NCI-H774 (cell line): ENCODE data around the gene ACSL6.

Source experiments
- DNase-seq: peaks from one replicate; lab custom pipeline; 2025; lab: John Stamatoyannopoulos, UW

ACSL6 gene

DNA sequence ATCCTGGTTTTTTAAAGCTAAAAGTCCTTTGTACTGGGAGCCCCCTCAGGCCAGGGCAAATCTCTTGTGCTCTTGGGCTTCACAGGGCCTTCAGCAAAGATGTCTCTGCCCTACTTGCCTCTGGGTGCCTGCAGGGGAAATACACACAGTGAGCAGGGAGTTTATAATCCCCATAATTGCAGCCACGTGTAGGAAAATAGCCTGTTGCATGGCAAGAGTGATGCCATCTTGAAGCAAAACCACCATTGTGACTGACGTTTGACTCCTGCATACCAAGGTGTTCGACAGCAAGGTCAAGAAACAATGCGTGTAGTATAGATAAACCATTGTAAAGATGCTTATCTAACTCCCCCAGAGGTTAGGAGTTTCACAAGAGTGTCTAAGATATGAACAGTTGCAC lies 37.6 kb upstream of the ACSL6 start:
- no peak for DNase-seq

DNA sequence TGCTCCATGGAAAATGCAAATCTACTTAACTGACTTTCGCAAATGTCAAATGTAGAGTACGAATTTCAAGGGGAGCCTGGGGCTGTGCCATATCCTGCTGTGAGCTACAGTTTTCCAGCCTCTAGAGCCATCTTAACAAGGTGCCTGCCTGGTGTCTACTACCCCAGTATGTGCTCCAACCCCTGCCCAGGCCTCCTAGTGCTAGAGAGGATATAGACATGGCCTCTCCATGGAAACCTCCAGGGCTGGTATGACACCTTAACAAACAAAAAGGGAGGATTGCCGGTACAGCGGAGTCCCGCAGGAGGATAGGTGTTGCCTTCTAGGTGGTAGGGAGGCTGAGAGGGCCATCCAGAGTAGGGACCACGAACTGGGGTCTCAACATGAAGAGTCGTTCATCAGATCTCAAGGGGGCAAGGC lies 35.4 kb upstream of the ACSL6 start:
- no peak for DNase-seq

DNA sequence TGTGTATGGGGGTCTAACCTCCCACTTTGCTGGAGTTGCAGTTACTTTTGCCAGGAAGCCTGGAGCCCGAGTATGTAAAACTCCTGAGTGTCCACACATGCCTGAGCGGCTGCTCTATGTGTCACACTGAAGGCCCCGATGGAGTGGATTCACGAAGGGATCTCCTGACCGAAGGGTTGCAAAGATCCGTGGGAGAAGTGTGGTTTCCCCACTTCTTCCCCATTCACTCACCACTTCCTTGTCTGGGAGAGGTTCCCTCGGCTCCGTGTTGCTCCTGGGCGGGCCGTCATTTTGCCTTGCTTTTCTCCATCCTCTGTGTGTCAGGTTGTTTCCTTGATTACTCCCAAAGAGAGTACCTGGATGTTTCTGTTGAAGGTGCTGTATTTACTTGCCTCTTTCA lies 32.7 kb upstream of the ACSL6 start:
- no peak for DNase-seq

DNA sequence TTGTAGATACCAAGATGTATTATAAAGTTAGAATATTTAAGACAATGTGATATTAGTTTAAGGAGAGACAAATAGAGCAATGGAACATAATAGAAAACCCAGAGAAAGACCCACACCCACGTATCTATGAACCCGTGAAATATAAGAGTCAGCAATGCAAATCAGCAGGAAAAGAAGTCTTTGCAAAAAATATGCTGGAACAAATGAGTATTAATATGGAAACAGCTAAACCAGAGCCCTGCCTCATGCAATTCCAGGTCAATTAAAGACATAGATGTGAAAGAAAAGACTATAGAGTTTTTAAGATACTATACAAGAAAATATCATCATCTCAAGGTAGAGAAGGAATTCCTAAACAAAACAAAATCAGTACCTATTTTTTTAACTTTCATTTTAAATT lies 25.9 kb upstream of the ACSL6 start:
- no peak for DNase-seq

DNA sequence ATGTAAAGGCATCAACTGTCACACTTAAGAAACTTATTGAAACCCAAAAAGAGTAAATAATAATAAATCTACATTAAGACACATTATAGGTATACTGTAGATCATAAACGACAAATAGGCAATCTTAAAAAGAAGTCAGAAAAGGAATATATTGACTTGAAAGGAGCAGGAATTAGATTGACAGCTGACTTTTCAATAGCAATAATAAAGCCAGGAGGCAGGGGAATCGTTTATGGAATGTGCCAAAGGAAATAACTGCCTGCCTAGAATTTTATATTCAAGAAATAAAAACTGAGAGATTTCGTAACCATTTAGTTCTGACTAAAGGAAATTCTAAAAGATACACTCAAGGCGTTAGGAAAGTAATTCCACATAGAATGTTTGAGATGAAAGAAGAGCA lies 21.7 kb upstream of the ACSL6 start:
- DNase-seq: no peak

DNA sequence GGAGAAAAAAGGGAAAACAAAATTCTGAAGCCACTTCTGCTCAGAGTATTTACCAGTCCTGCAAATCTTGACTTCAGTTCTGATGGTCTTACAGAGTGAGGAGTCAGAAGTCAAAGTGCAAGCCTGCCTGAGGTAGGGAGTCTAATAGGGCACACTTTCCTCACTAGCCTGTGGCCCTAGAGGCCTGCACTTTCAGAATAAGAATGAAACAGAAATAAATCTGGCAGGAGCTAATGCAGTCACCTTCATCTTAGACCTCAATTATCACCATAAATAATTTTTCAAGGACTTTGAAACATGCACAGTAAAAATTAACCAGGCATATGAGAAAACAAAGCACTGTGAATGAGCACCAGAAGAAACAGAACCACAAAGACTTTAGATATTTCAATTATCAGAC lies 20.7 kb upstream of the ACSL6 start:
- no peak for DNase-seq

DNA sequence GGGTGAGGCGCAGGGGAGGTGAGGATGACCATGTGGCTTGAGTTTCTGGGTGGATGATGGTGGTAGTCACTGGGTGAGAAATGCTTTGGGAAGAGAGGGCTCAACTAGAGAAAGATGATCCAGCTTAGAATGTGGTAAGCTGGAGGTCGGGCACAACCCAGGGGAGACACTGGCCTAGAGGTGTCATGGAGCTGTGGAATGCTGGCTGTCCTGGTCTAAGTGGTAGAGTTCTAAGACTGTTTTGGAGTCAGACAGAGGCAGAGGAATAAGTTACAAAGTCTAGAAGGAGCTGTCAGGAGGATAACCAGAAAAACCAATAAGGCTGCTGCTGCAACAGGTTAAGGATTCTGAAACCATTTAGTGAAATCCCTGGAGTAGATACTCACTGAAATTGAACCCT lies 19.2 kb upstream of the ACSL6 start:
- DNase-seq: no peak

DNA sequence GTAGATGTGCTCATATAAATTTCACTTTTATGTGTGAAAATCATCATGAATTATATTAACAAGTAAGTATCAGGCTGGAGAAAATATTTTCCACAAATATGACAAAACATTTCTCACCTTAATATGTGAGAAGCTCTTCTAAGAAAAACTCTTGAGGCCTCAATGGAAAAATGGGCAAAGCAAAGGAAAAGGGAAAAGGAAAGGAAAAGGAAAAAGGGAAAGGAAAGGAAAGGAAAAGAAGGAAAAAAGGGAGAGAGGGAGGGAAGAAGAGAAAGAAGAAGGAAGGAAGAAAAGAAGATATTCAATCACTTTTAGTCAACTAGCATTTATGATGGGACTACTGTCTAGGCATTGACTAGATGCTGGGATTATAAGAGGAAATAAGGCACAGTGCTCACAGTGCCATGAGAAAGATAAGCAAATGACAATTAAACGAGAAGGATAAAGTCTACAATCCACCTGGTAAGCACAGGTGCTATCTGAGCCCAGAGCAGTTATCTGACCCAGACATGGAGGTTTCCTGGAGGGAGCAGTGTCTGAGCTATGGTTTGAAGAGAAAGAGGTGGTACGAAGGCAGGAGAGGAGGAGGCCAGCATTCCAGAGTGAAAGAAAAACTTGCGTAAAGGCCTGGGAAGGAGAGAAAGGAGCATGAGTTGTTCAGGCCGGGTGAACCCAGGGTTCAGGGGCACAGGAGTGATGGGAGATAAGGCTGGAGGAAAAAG lies 18.3 kb upstream of the ACSL6 start:
- DNase-seq: no peak

DNA sequence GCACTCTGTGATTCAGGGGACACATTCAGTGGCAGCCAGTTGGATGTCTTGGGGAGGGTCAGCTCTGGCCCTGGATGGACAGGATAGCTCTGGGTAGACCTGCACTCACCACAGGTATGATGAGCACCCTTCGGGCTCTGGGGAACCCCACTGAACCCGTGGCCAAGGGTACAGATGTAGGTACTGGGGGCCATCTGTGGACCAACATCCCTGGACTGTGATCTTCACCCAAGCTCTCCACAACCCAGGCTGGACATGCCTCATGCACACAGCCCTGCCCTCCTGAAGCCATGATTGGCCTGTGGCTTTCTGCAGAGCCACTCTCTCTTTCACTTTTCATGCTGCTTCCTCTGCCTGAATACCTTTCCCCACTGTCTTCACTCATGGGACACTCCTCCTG lies 15.6 kb upstream of the ACSL6 start:
- DNase-seq: no peak

DNA sequence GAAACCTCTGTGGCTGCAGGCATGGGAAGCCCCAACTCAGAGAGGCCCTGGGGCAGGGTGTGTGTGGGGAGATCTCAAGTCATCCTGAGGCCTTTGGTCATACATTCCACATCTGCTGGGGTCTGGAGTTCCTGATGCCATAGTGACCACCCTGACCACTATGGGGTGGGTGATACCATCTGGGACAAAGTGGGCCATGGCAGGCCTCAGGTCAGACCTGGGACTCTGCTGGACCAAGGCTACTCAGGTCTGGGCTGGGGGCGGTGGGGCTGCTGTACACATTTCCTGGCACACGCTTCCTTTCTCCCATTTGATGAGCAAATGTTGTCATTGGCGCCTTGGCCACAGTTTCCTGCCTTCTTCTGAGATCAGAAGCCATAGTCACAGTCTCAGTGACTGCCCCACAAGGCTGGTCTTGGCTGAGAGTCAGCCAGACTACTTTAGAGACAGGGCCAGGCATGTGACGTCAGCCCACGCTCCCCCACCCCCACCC lies 15.1 kb upstream of the ACSL6 start:
- no peak for DNase-seq

DNA sequence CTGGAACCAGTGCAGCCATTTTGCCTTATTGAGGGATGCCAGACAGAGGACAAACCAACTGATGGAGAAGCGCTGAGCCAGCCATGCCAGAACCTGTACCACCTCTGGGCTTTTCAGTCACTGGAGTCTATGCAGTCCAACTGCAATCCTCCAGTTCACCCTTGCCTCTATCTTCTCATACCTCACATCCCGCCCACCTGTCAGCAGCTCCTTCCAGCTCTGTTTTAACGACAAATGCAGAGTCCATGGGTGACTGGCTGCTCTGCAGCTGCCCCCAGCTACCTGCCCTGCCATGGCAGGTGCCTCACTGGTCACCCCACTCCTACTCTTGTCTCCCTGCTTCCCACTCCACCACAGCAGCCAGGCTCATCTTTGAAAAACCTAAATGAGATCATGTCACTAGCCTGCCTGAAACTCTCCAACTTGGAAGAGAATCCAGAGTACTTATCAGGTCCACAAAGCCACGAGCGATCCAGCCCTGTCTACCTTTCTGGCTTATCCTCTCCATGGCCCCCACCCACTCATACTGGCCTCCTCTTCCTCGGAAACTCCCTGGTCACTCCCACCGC lies 14.0 kb upstream of the ACSL6 start:
- no peak for DNase-seq

DNA sequence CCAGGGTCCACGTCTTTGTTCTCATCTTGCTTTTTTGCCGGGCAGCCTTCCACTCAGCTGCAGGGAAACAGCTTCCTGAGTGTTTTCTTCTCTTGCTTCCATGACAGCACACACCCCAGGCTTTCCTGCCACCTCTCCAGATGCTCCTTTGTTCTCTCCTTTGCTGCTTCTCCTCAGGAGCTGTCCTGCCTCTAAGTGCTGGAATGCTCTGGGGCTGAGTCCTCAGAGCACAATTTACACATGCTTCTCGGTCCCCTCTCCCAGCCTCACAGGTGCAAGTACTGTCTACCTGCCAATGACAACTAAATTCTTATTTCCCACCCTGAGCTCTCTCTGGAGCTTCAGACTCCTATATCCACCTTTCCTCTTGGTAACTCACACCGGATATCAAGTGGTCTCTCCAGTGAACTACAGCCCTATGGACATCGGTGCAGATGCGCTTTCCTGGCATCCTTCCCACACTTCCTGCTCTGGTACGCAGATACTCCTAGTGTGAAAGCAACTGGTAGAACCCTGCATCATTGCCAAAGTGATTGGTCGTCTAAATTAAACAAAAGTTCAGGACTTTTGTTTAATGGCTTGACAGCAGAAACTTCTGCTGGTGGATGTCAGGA lies 13.4 kb upstream of the ACSL6 start:
- DNase-seq: no peak

DNA sequence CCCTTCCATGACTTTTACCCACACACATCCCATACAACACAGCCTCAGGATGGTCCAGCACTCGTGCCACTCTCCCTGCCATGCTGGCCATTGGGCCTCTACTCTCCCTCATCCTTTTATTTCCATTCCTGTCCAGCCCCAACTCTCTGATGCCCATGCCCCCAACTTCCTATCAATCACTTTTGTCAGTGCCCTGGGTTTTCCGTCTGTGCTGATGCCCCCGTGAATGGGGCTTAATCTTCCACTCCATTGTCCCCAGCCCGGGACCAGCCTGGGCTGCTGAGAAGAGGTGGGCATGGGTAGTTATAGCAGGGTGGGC lies 12.6 kb upstream of the ACSL6 start:
- no peak for DNase-seq

DNA sequence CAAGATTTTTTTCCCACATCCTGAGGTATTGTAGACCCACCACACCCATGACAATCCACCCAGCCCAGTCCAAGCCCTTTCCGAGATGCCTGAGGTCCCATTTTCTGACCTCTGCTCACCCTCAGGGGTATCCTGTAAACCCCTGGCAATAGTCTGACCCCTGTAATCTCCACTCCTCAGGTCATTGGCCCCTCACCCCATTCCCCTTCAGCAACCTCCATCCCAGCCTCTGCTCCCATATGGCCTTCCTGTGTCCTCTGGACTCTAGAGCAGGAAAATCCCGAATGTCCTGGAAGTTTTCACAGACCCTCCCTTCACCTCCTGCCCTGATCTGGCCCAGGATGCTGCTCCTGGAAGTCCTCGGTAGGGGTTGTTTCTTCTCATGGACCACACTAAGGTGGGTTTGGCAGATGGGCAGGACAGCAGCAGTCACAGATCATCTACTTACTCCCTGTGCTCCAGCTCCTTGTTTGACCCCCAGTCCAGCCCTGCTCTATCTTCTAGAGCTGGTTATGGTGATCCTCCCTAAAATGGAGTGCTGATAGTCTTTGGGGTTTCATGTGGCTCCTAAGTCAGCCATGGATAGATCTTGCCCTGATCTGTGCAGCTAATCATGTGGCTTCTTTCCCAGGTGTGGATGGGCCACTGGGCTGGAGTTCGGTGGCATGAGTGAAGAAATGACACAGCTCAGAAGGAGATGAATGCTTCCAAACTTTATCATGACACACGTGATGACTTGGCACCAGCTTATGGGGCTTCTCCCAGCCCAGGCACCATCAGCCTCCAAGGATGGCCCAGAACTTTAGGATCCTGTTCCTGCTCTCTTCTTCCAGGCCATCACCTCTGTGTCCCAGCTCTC lies 12.0 kb upstream of the ACSL6 start:
- DNase-seq: no peak

DNA sequence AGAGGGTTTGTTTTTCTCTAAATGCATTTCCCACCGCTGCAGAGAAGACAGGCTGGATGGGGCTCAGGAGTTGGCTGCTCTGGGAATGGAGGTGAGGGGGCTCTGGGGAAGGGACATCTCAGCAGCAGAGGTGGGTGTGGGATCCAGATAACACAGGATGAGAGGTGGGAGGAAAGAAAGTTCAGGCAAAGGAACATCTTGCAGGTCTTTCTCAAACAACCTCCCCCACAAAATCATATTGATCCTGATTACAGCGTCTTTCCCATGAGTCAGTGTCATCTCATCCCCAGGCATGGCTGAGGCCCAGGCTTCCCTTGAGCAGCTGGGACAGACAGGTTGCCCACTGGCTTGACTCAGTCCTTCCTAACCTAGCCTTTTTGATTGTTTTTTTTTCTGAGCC lies 11.3 kb upstream of the ACSL6 start:
- DNase-seq: no peak

DNA sequence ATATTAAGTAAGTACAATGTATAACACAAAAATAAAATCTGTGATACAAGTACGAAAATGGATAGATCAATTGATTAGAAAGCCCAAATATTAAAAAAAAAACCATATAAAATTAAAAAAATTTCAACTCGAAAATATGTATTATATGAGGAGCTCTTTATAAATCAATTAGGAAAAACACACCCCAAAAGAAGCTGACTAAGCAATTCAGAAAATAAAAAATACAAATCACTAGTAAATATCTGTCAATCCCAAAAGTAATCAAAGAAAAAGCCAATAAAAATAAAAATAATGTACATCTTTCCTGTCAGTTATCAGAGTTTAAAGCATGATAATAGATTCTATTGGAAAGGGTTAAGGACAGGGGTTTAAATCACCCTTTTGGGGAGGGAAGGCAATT lies 10.2 kb upstream of the ACSL6 start:
- no peak for DNase-seq

DNA sequence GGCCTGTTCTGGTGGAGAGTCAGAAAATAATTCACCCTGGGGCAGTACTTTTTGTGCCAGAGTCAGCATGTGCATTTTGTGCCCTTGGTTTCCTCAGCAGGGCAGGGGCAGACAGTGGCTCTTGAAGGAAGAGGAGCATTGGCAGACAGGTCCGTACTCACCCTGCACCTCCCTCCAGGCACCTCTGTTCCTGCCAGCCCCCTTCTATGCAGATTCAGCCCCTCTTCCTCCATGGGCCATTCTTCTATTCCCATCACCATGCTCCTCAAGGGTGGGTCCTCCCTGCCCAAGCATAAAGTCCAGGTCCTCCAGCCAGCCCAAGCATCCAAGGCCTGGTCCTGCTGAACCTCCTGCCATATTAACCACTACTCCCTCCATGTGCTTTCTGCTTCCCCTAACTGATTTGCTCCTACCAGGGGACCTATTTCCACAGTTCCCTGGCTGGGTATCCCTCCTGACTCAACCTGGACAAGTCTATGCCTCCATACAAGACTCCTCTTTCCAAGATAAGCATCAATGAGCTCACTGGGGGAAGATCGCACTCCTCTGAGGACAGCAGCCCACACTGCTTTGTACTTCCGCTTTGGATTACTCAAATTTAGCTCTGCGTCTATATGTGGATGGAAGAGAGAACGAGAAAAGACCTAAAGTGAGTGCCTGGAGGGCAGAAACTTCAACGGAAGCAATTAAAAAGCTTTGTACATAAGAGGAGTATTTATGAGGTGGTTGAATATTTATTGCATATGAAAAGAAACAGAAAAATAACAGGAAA lies 9.3 kb upstream of the ACSL6 start:
- no peak for DNase-seq

DNA sequence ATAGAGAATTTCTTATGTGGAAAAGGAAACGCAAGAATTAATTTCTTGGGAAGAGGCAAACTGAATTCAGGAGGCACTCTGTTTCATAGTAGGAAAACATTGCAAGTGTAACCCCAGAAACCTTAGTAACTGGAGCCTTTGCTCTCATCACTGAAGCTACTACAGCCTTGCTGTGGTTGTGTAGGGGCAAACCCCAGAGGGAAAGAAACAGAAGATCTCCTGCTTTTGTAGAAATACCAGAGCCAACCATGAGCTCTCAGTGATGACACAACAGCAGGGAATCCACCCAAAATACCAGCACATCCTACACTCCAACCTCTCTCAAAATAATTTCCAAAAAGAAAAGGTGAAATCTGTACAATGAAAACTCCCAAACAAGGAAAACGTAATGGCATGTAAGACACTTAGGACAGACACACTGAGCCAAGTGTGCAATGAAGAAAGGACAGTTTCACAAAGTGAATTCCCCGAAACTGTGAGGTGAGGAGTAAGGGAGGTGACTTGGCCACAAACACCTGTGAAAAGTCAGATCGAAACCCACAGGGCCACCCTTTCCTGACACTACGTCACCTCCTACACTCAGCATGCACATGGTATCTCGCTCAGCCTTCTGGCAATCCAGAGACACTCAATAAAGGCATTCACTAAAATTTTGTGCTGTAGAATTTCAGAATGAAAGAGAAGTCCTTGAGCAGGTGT lies 8.5 kb upstream of the ACSL6 start:
- DNase-seq: no peak

DNA sequence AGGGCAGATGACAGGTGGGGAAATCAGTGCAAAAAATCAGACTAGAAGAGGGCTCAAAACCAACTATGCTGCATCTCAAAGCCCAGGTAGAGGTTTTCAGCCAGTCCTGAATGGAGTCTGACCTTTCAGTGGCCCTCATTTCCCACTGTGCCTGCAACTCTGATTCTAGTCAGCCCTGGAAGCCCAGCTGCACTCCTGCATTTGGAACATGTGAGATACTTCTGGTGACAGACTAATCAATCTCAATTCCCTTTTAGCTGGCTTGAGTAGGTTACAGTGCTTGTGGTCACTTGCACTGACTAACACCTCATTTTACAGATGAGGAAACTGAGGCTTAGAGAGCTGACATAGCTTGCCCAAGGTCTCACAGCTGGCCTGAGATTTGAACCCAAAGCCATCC lies 7.9 kb upstream of the ACSL6 start:
- DNase-seq: no peak

DNA sequence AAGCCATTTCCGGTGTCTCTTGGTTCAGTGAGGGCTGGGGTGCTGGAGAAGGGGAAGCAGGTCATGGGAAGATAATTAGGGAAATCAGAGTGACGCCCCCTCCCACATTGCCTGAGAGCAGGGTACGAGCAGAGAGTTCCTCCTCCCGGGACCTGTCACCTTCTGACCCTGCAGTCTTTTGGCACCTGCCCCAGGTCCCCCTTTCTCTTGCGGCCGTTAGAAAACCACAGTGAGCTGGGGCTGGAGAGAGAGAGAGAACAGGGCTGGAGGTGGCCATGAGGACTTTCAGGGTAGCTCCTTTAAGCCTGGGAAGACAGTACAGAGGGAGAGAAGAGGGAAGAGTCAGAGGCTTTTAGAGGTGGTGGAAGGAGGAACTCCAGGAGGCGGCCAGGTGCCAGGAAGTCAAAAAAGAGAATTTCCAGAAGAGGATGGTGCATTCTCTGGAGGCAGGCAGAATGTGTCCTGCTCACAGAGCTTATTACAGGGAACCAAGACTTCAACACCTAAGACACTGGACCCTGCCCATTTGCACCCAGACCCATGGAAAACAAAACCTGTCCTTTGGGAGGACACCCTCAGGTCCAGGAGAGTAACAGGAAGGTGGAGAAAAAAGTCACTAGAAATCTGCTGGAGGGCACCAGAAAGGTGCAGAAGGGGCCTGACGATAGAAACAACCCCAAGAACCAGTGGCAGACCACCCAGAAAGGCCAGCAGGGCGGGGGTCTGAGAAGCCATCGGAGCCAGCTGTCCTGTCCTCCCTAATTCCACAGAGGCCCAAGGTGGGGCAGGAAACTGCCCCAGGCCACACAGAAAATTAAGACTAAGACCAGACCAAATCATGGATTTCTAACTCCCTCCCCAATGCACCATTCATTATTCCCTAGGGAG lies 6.5 kb upstream of the ACSL6 start:
- DNase-seq: no peak
